BLaER1 (cell line): ENCODE measurements around the gene KCTD18.

Source experiments
- H3K27ac ChIP-seq: shearing (Covaris generic); formaldehyde crosslinking; 2 replicates; pipeline ENCODE4 v1.8.1; 2022
- H3K27me3 ChIP-seq: shearing (Covaris generic); formaldehyde crosslinking; 2 replicates; pipeline ENCODE4 v1.8.1; 2022
- H3K36me3 ChIP-seq: shearing (Covaris generic); formaldehyde crosslinking; 2 replicates; pipeline ENCODE4 v1.8.1; 2022
- H3K4me1 ChIP-seq: shearing (Covaris generic); formaldehyde crosslinking; 2 replicates; pipeline ENCODE4 v1.8.1; 2022
- H3K4me2 ChIP-seq: shearing (Covaris generic); formaldehyde crosslinking; 2 replicates; pipeline ENCODE4 v1.8.1; 2022
- H3K4me3 ChIP-seq: shearing (Covaris generic); formaldehyde crosslinking; 2 replicates; pipeline ENCODE4 v1.8.1; 2022
- H3K9ac ChIP-seq: shearing (Covaris generic); formaldehyde crosslinking; 2 replicates; pipeline ENCODE4 v1.8.1; 2022
- H3K9me3 ChIP-seq: shearing (Covaris generic); formaldehyde crosslinking; 2 replicates; pipeline ENCODE4 v1.8.1; 2022
- H4K20me1 ChIP-seq: shearing (Covaris generic); formaldehyde crosslinking; 2 replicates; pipeline ENCODE4 v1.8.1; 2022
- Cebpa-rat ChIP-seq: shearing (Covaris generic); IDR thresholded peaks from 2 replicates; pipeline ENCODE4 v1.8.1; 2022

KCTD18 gene

GRCh38 chr2:200439981-200440380 lies 69.9 kb downstream of the KCTD18 start:
- H3K9ac ChIP-seq, result no peak overlapping the region
- no peak for TF ChIP-seq Cebpa-rat
- H3K4me2 ChIP-seq, result no peak overlapping the region
- peaks cover 58% of the 10 kb centered on the region for H3K36me3 ChIP-seq
- H3K4me3 ChIP-seq, result no peak overlapping the region
- H3K9me3 ChIP-seq, result peaks cover 2% of the 10 kb centered on the region; the same call in 1 of the 2 replicates
- no peak overlapping the region for H3K27ac ChIP-seq
- no peaks in the 10 kb centered on the region for H4K20me1 ChIP-seq
- no peaks in the 10 kb centered on the region for H3K27me3 ChIP-seq
- peaks cover 8% of the 10 kb centered on the region for H3K4me1 ChIP-seq
